Smooth muscle cell (in vitro differentiated cells): Measurements from ENCODE around the gene DCLK1. TPM values are rescaled to one million over a fixed set of nuclear protein-coding genes. Genes with fewer than 3 reads are reported as not detected.

Experiments
- DNase-seq: peaks from one replicate; lab custom pipeline; 2025; ENCODE audit not compliant: unreplicated experiment; lab: John Stamatoyannopoulos, UW
- H2AFZ ChIP-seq: fragments of 200-600 bp; sonication (generic); 2 replicates; pipeline ENCODE4 v1.6.0; 2016; ENCODE audit warnings: antibody characterized with exemption, low read depth, mild to moderate bottlenecking
- H3F3A ChIP-seq: fragments of 200-600 bp; sonication (generic); 2 replicates; pipeline ENCODE4 v1.6.0; 2017; ENCODE audit warnings: antibody characterized with exemption, low read depth
- H3K27ac ChIP-seq: fragments of 200-600 bp; sonication (generic); 2 replicates; pipeline ENCODE4 v1.5.1; 2016; ENCODE audit warnings: low read depth, mild to moderate bottlenecking
- H3K27me3 ChIP-seq: fragments of 200-600 bp; sonication (generic); 2 replicates; pipeline ENCODE4 v1.6.1; 2016; ENCODE audit warnings: low read depth, mild to moderate bottlenecking
- H3K36me3 ChIP-seq: fragments of 200-600 bp; sonication (generic); 2 replicates; pipeline ENCODE4 v1.5.1; 2016; ENCODE audit warnings: low read depth
- H3K4me1 ChIP-seq: fragments of 200-600 bp; sonication (generic); 2 replicates; pipeline ENCODE4 v1.5.1; 2016; ENCODE audit warnings: low read depth
- H3K4me2 ChIP-seq: fragments of 200-600 bp; sonication (generic); 2 replicates; pipeline ENCODE4 v1.6.0; 2016; ENCODE audit warnings: mild to moderate bottlenecking
- H3K4me3 ChIP-seq: fragments of 200-600 bp; sonication (generic); 2 replicates; pipeline ENCODE4 v1.5.1; 2016; ENCODE audit warnings: mild to moderate bottlenecking
- H3K79me2 ChIP-seq: fragments of 200-600 bp; sonication (generic); 2 replicates; pipeline ENCODE4 v1.6.0; 2016; ENCODE audit warnings: low read depth, mild to moderate bottlenecking
- H3K9ac ChIP-seq: fragments of 200-600 bp; sonication (generic); 2 replicates; pipeline ENCODE4 v1.6.0; 2016; ENCODE audit warnings: low read depth
- H3K9me3 ChIP-seq: fragments of 200-600 bp; sonication (generic); replicated peaks from 2 replicates; pipeline ENCODE4 v1.5.1; 2016; ENCODE audit warnings: low read depth
- H4K20me1 ChIP-seq: fragments of 200-600 bp; sonication (generic); 2 replicates; pipeline ENCODE4 v1.6.0; 2016; ENCODE audit warnings: low read depth
- WGBS: methylation state at CpG from one replicate; pipeline ENCODE4 v1.1.7; 2016; ENCODE audit warnings: low lambda C conversion rate; 5-methylcytosine and 5-hydroxymethylcytosine counted together
- polyA plus RNA-seq: library from polyadenylated mRNA; unstranded; fragments of >200 nt; fragmentation: Nextera tagmentation; extraction: Ambion mirVana; gene quantifications from 2 replicates; pipeline ENCODE4 v1.2.1, GENCODE V29; 2016
- total RNA-seq: library from RNA; depleted of rRNA; stranded (reverse); fragments of >200 nt; gene quantifications from 2 replicates; pipeline ENCODE4 v1.2.3, GENCODE V29; 2014
- TF ChIP-seq, protein P1 (sequence below): fragments of 200-600 bp; sonication (generic); IDR thresholded peaks from 2 replicates; pipeline ENCODE4 v1.5.1; 2017; ENCODE audit warnings: borderline replicate concordance, mild to moderate bottlenecking, antibody characterized with exemption; ENCODE audit not compliant: insufficient read depth, poor library complexity, severe bottlenecking

Gene DCLK1
- total and polyA plus RNA-seq, 2 experiments from 2014 or later: 0.72 TPM; not detected in 1

DNA sequence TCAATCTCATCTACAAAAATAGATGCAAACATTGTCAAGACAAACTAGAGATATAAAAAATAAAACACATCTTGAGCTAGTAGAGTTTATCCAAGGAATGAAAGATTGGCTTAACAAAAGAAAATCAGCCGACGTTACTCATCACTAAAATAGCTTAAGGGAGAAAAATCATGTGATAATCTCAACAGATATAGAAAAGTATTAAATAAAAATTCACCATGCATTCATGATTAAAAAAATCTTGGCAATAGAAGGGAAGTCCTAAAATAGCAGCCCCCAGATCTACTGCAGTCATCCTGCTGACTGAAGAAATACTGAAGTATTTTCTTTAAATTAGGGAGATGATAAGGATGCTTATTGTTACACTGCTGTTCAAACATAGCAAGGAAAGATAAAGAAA lies 12.6 kb upstream of the DCLK1 start:
- Histone ChIP-seq H3K9ac (no peak overlapping the region), H3K9me3 (no peaks in the 10 kb centered on the region), H3K27me3 (peaks cover 3% of the 10 kb centered on the region), H3F3A (no peaks in the 10 kb centered on the region), H2AFZ (no peak overlapping the region), H3K36me3 (no peaks in the 10 kb centered on the region), H3K79me2 (no peaks in the 10 kb centered on the region), H3K4me1 (no peaks in the 10 kb centered on the region), H3K4me2 (no peak overlapping the region), H4K20me1 (no peaks in the 10 kb centered on the region), H3K4me3 (no peak overlapping the region), H3K27ac (no peak overlapping the region)
- TF ChIP-seq, protein P1, sequence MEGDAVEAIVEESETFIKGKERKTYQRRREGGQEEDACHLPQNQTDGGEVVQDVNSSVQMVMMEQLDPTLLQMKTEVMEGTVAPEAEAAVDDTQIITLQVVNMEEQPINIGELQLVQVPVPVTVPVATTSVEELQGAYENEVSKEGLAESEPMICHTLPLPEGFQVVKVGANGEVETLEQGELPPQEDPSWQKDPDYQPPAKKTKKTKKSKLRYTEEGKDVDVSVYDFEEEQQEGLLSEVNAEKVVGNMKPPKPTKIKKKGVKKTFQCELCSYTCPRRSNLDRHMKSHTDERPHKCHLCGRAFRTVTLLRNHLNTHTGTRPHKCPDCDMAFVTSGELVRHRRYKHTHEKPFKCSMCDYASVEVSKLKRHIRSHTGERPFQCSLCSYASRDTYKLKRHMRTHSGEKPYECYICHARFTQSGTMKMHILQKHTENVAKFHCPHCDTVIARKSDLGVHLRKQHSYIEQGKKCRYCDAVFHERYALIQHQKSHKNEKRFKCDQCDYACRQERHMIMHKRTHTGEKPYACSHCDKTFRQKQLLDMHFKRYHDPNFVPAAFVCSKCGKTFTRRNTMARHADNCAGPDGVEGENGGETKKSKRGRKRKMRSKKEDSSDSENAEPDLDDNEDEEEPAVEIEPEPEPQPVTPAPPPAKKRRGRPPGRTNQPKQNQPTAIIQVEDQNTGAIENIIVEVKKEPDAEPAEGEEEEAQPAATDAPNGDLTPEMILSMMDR: no peak
- WGBS: 91% methylated on average over 2 of the region's 2 CpGs
- no peak for DNase-seq

DNA sequence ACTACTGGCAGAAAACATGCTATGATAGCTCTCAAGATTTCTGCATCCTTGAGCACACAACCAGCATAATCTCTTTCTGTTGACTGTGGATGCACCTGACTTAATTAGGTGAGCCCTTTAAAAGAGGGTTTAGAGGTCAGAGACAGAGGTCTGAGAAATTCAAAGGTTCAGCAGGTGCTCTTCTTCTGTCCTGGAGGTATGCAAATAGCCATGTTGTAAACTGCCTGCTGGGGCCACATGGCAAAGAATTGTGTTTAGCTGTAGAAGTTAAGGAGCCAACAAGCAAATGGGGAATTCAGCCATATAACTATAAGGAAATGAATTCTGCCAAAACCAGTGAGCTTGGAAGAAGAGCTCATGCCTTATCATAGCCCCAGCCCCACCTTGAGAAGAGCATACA lies 11.6 kb upstream of the DCLK1 start:
- Histone ChIP-seq H4K20me1 (no peaks in the 10 kb centered on the region), H3K4me2 (no peak overlapping the region), H3K4me1 (no peaks in the 10 kb centered on the region), H3K79me2 (no peaks in the 10 kb centered on the region), H3F3A (no peaks in the 10 kb centered on the region), H3K4me3 (no peak overlapping the region), H3K36me3 (no peaks in the 10 kb centered on the region), H3K27me3 (peaks cover 3% of the 10 kb centered on the region), H2AFZ (no peak overlapping the region), H3K27ac (no peak overlapping the region), H3K9me3 (no peaks in the 10 kb centered on the region), H3K9ac (no peak overlapping the region)
- DNase-seq: no peak
- TF ChIP-seq, protein P1: no peak

DNA sequence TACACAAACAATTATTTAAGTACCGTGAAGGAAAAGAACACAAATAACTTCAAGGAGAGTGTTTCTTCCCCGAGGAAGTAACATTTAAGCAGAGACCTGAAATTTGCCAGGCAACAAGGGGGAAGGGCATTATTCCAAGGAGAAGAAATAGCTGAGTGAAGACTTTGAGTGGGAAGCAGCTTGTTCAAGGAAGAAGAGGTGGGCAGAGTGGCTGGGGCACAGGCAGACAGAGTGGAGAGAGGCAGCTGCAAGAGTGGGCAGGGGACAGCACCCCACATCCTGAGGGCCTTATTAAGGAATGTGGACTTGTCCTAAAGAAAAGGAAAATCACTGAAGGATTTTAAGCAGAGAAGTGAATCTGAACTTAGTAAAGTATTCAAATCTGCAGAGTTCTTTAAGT lies 4.7 kb upstream of the DCLK1 start:
- H3K4me1 ChIP-seq: no peaks in the 10 kb centered on the region
- no peaks in the 10 kb centered on the region for H3F3A ChIP-seq
- no peak overlapping the region for H3K9ac ChIP-seq
- TF ChIP-seq, protein P1: no peak
- no peaks in the 10 kb centered on the region for H3K36me3 ChIP-seq
- no peak overlapping the region for H2AFZ ChIP-seq
- no peak overlapping the region for H3K27ac ChIP-seq
- H4K20me1 ChIP-seq: no peaks in the 10 kb centered on the region
- WGBS: 85% methylated on average over 2 of the region's 2 CpGs
- no peaks in the 10 kb centered on the region for H3K9me3 ChIP-seq
- no peak overlapping the region for H3K4me3 ChIP-seq
- no peak overlapping the region for H3K4me2 ChIP-seq
- H3K27me3 ChIP-seq: peaks cover 35% of the 10 kb centered on the region
- DNase-seq: no peak
- no peaks in the 10 kb centered on the region for H3K79me2 ChIP-seq

DNA sequence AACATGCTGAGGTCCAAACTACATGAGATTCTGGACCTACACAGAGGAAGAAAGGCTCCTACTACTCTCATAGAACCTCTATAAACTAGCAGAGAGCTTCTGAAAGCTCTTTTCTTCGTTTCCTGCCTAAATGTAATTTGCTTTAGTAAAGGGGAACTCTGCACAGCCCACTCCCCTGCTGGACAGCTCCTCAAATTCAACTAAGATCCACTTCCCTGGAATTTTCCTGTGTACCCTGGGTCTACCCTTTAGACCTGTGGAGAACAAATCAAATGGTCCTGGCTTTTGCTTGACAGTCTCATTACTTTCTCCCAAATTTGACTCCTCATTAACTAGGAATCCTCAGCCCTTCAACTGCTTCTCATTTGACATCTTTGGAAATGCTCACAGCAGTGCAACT lies 3.5 kb upstream of the DCLK1 start:
- TF ChIP-seq, protein P1: no peak
- no peaks in the 10 kb centered on the region for H4K20me1 ChIP-seq
- H3K9ac ChIP-seq: no peak overlapping the region
- no peak overlapping the region for H3K4me3 ChIP-seq
- no peak overlapping the region for H3K4me2 ChIP-seq
- H3F3A ChIP-seq: no peaks in the 10 kb centered on the region
- no peaks in the 10 kb centered on the region for H3K36me3 ChIP-seq
- peaks cover 47% of the 10 kb centered on the region for H3K27me3 ChIP-seq
- WGBS: 60% methylated on average over 1 of the region's 1 CpG
- H2AFZ ChIP-seq: no peak overlapping the region
- H3K27ac ChIP-seq: no peak overlapping the region
- no peak for DNase-seq
- H3K79me2 ChIP-seq: no peaks in the 10 kb centered on the region
- no peaks in the 10 kb centered on the region for H3K9me3 ChIP-seq
- no peaks in the 10 kb centered on the region for H3K4me1 ChIP-seq
